Measurements from ENCODE around the gene ATAD3B.
"Not testable (repeated sequence)": the region's sequence is repeated elsewhere in the genome, so short reads cannot be mapped to it uniquely, and the experiment has no call there.

The ATAD3B gene

DNA sequence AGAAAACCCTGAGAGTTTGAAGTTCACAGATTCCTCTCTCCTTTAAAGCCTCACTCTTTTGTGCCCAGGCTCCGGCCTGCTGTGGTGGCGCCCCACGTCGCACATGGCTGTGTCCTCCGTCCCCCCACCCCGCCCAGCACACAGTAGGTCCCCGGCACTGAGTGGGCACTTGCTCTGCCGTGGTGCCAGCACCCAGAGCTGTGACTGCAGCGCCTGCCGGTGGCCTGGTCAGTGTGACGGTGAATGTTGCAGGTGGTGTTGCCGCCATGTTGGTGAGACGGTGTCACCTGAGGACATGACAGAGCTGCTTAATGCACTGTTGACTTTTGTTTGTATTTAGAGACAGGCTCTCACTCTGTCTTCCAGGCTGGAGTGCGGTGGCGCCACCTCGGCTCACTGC is 18.7 kb upstream of the ATAD3B start:
- DNase-seq = no peak

DNA sequence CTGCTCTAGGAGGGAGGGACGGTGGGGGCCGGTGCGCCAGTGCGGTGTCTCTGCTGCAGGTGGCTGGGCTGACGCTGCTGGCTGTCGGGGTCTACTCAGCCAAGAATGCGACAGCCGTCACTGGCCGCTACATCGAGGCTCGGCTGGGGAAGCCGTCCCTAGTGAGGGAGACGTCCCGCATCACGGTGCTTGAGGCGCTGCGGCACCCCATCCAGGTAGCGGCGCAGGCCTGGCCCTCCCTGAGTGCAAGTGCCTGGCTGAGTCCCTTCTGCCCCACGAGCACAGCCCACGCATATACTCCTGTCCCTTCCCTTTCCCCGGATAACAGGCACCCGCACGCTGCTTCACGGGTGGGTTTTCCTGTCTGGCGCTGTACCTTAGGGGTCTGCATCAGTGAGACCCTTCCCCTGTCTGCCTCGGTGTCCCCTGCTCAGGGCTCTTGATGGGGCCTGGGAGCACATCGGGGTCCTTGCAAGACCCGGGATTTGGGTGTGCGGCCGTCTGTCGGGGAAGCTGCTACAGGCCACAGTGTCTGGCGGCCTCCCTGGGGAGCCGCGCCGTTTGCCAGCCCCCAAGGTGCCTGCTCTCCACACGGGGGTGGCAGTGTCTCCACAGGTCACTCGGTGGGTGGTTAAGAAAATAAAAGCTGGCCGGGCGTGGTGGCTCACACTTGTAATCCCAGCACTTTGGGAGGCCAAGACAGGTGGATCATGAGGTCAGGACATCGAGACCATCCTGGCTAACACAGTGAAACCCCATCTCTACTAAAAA is 17.1 kb upstream of the ATAD3B start:
- not testable (repeated sequence) for DNase-seq

DNA sequence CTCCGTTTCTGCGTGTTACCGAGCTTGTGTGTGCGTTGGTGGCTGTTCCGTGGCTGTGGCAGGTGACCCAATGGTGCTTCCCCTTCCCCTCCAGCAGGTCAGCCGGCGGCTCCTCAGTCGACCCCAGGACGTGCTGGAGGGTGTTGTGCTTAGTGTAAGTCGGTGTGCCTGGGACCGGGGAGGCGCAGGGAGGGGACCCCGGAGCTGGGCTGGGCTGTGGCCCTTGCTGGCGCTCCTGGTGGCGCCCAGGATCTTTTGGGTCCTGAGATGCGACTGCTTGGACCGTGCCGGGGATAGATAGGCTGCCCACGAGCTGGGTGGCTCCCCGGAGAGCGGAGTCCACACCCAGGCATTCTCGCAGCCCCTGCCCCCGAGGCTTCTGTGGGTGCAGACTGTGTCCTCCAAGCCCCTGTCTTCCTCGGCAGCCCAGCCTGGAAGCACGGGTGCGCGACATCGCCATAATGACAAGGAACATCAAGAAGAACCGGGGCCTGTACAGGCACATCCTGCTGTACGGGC is 16.1 kb upstream of the ATAD3B start:
- no peak for DNase-seq

DNA sequence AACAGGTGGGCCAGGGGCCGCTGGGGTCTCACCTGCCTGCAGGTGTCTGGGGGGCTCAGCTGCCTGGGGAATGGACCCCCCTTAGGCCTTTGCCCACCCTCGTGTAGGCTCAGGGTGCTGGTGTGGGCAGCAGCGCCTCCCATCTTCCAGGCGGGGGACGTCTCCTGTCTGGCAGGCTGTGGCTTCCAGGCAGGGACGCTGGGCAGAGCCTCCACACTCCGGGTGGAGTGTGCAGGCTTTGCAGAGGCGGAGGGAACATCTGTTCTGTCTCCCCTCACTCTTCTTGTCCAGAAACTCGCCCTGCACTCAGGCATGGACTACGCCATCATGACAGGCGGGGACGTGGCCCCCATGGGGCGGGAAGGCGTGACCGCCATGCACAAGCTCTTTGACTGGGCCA is 15.6 kb upstream of the ATAD3B start:
- not testable (repeated sequence) for DNase-seq

DNA sequence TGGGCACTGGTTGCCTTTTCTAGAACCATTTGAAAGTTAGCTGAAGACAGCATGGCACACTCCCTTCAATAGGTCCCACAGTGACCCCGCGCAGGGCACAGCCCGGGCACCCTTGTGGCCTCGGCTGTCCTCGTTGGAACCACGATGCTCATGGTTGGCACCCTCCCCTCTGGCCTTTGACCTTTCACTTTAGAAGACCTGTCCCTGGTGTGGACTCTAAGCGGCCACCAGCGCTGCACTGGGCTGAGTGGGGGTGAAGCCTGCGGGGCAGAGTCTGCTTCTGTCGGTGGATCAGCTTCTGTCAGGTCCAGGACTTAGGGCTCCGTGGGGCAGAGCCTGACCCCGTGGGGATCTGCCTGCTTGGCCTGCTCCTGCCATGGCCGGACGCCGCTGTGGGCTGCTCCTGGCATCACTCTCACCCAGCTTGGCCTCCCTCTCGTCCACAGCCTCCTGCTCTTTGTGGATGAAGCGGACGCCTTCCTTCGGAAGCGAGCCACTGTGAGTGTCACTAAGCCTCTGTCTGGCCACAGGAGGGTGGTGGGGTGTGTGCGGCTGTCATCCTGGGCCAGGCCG is 14.8 kb upstream of the ATAD3B start:
- not testable (repeated sequence) for DNase-seq

DNA sequence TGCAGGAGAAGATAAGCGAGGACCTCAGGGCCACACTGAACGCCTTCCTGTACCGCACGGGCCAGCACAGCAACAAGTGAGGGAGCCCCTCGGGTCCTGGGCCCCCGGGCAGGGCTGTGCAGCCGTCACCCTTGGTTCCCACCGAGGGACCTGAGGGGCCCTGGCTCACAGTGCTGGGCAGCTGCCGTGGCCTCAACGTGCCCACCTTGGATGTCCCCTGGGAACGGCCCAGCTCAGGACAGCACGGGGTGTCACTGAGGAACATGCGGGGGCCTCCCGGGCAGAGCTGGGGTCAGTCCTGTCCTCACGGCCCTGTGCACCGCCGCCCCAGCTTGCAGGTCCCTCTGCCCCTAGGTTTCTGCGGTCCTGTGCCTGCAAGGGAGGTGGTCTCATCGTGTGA is 12.4 kb upstream of the ATAD3B start:
- not testable (repeated sequence) for DNase-seq

DNA sequence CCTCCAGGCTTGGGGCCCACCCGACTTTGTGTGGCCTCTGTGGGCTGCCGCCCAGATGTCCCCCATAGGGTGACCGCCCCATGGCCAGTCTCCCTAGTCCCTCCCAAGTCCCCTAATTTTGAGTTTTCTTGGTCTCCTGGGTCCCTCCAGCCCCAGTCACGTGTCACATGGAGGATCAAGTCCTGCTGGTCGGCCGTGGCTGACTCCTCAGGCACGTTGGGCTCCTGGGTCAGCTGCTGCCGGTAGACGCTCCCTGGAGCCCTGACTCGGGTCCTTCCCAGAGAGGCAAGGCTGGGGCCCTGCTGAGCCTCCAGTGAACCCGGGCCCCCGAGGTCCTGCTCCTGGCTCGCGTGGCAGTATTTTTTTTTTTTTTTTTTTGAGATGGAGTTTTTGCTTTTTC is 11.9 kb upstream of the ATAD3B start:
- not testable (repeated sequence) for DNase-seq

DNA sequence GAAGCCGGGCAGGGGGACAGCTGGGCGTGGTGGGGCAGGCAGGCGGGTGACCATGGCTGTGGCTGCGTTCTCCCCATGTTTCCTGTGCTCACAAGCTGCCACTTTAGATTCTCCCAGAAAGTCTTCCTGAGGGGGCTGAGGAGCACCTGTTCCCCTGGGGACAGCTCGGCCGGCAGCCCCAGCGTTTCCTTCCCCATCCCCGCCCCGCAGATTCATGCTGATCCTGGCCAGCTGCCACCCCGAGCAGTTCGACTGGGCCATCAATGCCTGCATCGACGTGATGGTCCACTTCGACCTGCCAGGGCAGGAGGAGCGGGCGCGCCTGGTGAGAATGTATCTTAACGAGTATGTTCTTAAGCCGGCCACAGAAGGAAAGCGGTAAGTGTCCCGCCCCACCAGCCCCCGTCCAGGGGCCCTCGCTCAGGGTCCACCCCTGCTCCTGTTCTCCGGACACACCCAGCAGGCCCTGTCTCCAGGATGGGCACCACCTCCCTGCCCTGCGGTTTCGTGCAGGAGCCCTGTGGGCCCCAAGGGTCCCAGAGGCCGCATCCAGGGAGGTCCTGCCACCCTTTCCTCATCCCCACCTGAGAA is 10.9 kb upstream of the ATAD3B start:
- DNase-seq = no peak

DNA sequence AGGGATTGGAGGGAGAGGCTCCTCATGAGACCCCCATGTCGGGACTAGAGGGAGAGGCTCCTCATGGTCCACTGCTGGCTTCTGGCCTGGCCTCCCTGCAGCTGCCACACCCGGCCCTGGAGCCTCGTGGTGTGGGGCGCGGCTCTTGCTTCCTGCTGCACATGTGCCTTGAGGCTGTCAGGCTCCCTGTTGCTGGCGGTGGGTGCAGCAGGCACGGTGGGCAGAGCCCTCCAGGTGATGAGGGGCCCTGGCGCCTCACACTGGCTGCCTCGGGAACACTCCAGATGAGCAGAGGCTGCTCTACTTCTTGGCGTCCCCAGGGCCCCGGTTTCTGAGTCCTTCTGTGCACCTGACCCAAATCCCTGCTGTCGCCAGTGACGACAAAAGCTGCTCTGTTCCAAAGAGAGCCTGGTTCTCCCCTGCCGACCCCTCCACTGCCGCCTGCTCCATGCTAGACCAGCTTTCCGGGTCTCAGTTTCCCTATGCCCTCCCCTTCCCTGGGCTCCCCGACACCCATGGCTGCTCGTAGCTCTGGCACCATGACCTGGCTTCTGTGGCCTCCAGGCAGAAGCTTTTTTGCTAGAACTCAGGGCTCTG is 9.7 kb upstream of the ATAD3B start:
- no peak for DNase-seq

DNA sequence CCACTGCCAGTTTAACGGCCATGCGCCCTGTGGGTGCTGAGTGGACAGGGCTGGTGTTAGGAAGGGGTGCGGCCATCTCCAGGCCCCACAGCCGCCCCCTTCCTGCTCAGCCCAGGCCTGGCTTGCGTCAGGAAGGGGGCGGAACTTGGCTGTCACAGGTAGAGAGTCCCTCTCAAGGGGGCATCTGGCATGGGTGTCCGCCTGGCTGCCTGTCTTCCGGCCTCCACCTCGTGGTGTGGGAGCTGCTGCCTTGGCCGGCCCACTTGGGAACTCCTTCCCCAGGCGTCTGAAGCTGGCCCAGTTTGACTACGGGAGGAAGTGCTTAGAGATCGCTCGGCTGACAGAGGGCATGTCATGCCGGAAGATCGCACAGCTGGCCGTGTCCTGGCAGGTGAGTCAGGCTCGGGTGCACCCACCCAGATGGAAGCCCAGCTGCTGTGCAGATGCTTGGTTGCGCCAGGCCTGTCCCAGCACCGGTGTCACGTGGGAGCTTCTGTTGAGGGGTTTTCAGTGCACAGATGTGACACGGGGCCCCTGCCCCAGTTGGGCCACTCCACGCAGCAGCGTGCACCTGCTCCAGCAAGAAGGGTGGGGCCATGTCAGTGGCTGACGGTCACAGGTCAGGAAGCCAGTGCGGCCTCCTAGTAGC is 9.1 kb upstream of the ATAD3B start:
- no peak for DNase-seq

DNA sequence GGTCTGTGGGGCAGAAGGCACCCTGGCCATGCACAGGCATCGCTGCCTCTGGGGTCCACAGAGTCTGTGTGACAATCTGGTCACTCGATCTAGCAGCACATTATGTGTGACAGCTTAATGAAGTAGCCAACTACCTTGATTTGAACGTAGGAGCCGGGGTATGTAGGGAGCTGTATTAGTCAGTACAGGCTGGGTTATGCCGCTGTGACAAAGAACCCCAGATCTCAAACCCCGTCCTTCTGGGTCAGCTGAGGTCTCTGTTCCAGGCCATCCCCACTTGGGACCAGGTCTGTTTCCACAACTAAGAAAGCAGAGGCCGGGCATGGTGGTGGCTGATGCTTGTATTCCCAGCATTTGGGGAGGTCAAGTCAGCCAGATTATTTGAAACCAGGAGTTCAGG is 8.3 kb upstream of the ATAD3B start:
- no peak for DNase-seq

DNA sequence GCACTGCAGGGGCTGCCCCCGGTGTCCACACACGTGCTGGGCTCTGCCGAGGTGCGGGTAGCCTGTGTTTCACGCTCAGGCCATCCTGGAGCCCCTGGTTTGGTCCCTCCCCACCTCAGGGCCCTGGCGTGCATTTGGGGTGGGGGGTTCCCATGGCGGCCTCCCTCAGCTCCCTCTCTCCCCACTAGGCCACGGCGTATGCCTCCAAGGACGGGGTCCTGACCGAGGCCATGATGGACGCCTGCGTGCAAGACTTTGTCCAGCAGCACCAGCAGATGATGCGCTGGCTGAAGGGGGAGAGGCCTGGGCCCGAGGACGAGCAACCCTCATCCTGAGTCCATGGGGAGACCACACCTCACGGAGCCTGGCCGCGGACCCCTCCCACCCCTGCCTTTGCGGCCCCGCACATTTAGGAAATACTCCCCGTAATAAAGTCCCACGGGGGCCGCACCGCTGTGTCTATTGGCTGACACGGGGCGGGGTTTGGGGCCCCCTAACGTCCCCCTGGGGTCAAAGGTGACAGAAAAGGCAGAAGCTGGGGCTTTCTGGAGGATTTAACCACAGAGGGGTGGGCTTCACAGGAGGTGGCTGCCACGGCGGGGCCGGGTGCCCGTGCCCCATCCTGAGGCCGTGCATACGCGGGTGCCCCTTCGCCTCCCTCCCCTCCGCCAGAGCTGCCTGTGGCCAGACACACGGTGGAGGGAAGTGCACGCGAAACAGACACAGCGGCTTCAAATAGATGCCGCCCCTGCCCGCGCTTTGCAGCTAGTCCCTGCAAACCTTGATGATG is 3.2 kb upstream of the ATAD3B start:
- DNase-seq = not testable (repeated sequence)

DNA sequence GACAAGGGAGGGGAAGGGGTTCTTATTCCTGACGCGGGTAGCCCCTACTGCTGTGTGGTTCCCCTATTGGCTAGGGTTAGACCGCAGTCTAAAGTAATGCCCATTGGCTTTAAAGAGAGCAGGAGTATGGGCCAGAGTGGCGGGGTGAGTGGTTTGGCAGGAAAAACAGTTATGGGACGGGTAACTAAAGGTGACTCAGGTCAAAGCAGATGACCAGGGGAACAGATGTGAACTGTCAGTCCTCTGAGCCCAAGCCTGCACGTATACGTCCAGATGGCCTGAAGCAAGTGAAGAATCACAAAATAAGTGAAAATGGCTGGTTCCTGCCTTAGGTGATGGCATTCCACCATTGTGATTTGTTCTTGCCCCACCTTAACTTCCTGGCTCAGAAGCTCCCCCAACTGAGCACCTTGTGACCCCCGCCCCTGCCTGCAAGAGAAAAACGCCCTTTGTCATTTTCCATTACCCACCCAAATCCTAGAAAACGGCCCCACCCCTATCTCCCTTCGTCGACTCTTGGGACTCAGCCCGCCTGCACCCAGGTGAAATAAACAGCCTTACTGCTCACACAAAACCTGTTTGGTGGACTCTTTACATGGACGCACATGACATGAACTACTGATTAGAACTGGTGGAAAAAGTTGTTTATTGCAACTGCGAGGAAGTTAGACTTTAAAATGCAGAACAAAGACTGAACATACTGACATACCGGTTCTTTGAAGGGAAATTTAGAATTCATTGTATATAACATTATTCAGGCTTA is 758 bp upstream of the ATAD3B start:
- peak; percentile 63 for DNase-seq

DNA sequence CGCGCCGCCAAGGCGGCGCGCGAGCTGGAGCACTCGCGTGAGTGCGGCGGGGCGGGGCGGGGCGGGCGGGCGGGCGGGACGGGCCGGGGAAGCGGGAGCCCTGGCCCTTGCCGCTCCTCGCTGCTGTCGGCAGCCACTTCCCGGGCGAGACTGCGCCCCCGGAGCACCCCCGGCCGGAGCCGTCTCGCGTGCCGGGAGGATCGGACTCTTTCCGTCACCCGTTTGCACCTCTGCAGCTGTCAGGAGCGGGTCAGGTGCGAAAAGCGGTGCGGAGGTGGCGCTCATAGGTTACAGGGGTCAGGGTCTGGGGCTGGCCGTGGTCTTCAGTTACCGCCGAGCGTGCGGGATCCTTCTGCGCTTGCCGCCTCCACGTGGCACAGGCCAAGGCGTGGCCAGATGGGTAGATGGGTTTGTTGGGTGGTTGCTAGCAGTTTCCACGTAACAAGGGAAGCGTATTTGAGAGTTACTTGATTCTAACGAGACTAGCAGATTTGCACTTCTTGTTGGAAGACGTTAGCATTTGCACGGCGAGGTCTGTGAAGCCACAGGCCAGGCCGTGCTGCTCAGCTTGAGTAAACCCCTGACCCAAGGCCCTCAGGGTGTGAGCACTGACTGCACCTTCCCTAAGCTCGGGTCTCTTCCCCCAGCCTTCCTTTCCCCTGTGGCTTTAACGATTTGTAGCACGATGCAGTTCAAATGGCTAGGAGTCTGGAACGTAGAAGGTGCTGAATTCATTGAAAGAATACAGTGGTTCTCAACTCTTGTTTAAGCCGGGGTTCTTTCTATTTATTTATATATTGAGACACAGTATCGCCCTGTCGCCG is 700 bp downstream of the ATAD3B start:
- DNase-seq = peak; percentile 75

DNA sequence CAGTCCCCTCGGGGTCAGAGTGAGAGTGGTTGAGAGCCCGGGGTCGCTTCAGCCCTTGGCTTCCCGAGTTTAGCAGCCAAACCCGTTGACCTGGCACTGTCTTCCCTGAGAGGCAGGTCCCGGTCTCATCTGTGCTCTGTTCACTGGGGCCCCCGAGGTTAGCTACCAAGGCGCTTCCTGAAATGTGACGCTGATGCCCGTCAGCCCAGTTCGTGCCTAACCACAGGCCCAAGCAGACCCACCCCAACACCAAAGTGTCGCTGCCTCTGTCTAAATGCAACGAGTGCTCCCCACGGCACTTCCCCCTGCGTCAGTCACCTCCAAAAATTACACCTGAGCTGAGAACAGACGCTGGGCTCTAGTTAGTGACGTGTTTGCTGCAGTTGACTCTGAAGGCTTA is 4.4 kb downstream of the ATAD3B start:
- DNase-seq = not testable (repeated sequence)

DNA sequence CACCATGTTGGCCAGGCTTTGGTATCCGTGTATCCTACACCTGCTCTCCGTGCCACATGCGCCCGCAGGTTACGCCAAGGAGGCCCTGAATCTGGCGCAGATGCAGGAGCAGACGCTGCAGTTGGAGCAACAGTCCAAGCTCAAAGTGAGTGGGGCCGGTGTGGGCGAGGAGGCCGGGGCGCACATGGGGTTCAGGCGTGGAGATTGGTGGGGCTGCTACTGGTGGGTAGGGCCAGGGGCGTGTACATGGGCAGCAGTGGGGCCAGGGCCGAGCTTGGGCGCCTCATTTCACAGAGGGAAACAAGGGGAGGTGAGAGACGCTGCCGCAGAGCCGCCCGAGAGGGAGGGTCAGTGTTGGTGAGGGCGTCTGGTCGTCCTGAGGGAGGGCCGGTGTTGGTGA is 5.6 kb downstream of the ATAD3B start:
- DNase-seq = no peak

DNA sequence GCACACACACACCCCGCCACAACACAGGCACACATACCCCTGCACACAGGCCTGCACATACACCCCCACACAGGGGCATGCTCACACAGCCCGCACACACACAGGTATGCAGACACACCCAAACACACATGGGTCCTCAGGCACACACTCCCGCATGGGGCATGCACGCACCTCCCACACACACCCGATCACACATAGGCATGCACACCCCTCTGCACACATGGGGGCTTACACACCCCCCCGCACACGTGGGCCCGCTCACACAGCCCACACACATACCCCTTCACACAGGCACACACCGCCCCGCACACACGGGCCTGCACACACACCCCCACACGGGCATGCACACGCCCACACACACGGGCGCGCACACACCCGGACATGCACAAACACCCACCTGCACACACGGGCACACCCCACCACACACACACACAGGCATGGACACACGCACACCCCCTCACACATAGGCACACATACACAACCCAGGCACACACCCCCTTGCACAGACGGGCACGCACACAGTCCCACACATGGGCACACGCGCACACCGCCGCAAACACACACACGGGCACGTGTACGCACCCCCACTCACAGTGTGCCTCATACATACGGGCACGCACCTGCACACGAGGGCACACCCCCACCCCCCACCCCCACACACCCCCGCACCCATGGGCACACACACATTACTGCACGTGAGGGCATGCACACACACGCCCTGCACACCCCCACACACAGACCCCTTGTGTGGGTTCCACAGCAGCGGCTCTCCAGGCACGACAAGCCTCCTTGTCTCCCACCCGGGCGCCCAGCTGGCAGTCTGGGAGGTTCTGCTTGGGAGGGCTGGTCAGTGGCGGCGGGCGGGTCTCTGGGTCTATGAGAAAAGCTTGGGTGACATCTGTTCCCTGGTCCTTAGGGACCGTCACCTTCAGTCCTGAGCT is 8.3 kb downstream of the ATAD3B start:
- no peak for DNase-seq

DNA sequence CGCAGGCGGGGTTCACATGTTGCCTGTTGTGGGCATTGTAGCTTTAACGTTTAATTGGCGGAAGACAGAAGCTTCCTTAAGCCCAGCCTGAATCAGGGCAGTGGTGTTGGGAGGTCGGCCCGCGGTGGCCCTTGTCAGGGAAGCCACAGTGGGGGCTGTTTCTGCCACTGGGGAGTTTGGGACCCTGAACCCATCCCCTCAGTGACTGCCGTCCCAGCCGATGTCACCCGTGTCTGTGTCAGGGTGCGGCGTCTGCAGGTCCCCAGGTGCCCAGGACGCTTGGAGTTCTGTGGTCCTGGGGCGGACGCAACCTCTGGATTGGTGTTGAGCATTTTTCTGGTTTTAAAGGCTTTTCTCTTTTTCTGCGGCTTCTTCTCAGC is 8.9 kb downstream of the ATAD3B start:
- DNase-seq = not testable (repeated sequence)

DNA sequence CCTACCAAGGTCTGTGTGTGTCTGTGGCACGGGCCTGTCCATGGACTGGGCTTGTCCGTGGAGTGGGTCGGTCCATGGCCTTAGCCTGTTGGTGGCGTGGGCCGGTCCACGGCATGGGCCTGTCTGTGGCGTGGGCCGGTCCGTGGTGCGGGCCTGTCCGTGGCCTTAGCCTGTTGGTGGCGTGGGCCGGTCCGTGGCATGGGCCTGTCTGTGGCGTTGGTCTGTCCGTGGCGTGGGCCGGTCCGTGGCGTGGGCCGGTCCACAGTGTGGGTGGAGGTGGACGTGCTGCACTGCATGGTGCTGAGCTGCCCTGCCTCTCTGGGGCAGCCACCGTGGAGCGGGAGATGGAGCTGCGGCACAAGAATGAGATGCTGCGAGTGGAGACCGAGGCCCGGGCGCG is 10.2 kb downstream of the ATAD3B start:
- not testable (repeated sequence) for DNase-seq

DNA sequence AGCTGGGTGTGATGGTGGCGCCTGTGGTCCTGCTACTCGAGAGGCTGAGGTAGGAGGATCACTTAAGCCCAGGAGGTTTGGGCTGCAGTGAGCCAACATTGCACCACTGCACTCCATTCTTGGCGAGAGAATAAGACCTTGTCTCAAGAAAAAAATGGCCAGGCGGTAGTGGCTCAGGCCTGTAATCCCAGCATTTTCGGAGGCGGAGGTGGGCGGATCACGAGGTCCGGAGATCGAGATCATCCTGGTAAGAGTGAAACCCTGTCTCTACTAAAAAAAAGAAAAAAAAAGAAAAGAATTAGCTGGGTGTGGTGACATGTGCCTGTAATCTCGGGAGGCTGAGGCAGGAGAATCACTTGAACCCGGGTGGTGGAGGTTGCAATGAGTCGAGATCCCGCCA is 11.3 kb downstream of the ATAD3B start:
- DNase-seq = no peak
